ENCODE results near the gene ACOT11. TPM values are rescaled to one million over a fixed set of nuclear protein-coding genes. Genes with fewer than 3 reads are reported as not detected.
"Not testable (repeated sequence)": the region's sequence is repeated elsewhere in the genome, so short reads cannot be mapped to it uniquely, and the experiment has no call there.

Gene ACOT11
- total and polyA plus RNA-seq, 4 donors = 2.8 to 13.5 (median 7.9) TPM

DNA sequence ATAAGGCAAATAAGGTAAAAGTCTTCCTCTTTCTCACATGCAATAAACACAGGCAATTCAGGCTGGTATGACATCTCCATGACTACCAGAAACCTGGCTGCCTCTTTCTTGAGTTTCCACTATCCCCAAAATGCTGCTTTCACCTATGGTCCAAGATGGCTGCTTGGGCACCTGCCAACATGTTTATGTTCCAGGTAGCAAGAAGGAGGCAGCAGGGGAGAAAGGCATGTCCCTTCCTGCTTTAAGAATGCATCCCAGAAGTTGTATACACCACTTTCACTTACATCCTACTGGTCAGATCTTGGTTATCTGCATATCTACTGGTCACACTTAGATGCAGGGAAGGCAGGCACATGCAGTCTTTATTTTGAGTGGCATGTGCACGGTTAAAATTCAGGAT, 19.4 kb upstream of the ACOT11 start:
- Histone ChIP-seq H3K9ac (ENCODE audit: insufficient read depth in 1 of 2, low read length in 2 of 2) (no peak overlapping the region), H3K4me1 (ENCODE audit: control insufficient read depth in 5 of 5, insufficient read depth in 5 of 5, low read length in 5 of 5) (no peaks in the 10 kb centered on the region), H3K4me3 (no peak overlapping the region), H3K36me3 (ENCODE audit: control insufficient read depth in 4 of 4, insufficient read depth in 4 of 4, low read length in 4 of 4) (no peaks in the 10 kb centered on the region), H3K27me3 (ENCODE audit: control insufficient read depth in 3 of 3, insufficient read depth in 3 of 3, low read length in 2 of 3) (no peaks in the 10 kb centered on the region), H3K27ac (ENCODE audit: low read depth in 1 of 2, low read length in 1 of 2) (no peak overlapping the region), H3K9me3 (ENCODE audit: control insufficient read depth in 4 of 4, insufficient read depth in 3 of 4, low read length in 3 of 4) (no peaks in the 10 kb centered on the region)
- WGBS, 2 donors = 79 to 100% methylated on average over 1 of the region's 1 CpG
- ATAC-seq (ENCODE audit: insufficient read depth, low FRiP score) (no peak), DNase-seq (no peak)
- TF ChIP-seq, protein P1, sequence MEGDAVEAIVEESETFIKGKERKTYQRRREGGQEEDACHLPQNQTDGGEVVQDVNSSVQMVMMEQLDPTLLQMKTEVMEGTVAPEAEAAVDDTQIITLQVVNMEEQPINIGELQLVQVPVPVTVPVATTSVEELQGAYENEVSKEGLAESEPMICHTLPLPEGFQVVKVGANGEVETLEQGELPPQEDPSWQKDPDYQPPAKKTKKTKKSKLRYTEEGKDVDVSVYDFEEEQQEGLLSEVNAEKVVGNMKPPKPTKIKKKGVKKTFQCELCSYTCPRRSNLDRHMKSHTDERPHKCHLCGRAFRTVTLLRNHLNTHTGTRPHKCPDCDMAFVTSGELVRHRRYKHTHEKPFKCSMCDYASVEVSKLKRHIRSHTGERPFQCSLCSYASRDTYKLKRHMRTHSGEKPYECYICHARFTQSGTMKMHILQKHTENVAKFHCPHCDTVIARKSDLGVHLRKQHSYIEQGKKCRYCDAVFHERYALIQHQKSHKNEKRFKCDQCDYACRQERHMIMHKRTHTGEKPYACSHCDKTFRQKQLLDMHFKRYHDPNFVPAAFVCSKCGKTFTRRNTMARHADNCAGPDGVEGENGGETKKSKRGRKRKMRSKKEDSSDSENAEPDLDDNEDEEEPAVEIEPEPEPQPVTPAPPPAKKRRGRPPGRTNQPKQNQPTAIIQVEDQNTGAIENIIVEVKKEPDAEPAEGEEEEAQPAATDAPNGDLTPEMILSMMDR (IDR thresholded peaks at IDR 0.05; ENCODE audit: control extremely low read depth, extremely low read depth) = no peak

DNA sequence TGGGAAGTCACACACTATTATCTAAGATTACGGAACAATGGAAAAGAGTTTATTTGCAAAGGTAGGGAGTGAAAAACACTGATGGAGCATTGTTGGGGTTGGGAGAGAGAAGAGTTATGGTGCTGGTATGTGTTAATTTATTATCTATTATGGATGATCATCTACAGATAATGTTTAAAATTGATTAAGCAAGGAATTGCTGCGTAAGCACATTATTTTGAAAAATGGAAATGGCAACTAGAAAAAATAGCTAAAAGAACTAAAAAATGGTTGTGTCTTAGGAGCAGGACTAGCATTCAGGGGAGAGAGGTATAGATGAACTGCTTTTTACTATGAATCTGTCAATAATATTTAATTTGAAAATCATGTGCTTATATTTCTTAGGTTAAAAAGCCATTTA, 16.0 kb upstream of the ACOT11 start:
- DNase-seq (no peak), ATAC-seq (ENCODE audit: insufficient read depth, low FRiP score) (no peak)
- Histone ChIP-seq H3K27me3 (ENCODE audit: control insufficient read depth in 3 of 3, insufficient read depth in 3 of 3, low read length in 2 of 3) (no peaks in the 10 kb centered on the region), H3K9me3 (ENCODE audit: control insufficient read depth in 4 of 4, insufficient read depth in 3 of 4, low read length in 3 of 4) (no peaks in the 10 kb centered on the region), H3K9ac (ENCODE audit: insufficient read depth in 1 of 2, low read length in 2 of 2) (no peak overlapping the region), H3K27ac (ENCODE audit: low read depth in 1 of 2, low read length in 1 of 2) (no peak overlapping the region), H3K4me3 (no peak overlapping the region), H3K4me1 (ENCODE audit: control insufficient read depth in 5 of 5, insufficient read depth in 5 of 5, low read length in 5 of 5) (no peaks in the 10 kb centered on the region), H3K36me3 (ENCODE audit: control insufficient read depth in 4 of 4, insufficient read depth in 4 of 4, low read length in 4 of 4) (no peaks in the 10 kb centered on the region)
- TF ChIP-seq, protein P1 (IDR thresholded peaks at IDR 0.05; ENCODE audit: control extremely low read depth, extremely low read depth) = no peak
- whole genome bisulfite sequencing, 2 donors = 88 to 97% methylated on average over 2 of the region's 2 CpGs

DNA sequence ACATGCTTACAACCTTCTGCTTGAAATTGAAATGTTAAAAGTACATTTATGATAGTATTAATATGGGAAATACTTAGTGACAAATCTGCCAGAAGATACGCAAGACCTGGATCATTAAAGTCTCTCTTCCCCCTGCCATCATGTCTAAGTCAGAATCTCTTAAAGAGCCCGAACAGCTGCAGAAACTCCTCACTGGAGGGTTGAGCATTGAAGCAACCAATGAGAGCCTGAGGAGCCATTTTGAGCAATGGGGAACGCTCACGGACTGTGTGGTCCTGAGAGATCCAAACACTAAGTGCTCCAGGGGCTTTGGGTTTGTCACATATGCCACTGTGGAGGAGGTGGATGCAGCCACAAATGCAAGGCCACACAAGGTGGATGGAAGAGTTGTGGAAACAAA, 11.4 kb upstream of the ACOT11 start:
- 86 to 92% methylated on average over 4 of the region's 4 CpGs for WGBS, 2 donors
- not testable (repeated sequence) for H3K4me1 ChIP-seq (ENCODE audit: control insufficient read depth in 5 of 5, insufficient read depth in 5 of 5, low read length in 5 of 5); H3K27ac ChIP-seq (ENCODE audit: low read depth in 1 of 2, low read length in 1 of 2); H3K9me3 ChIP-seq (ENCODE audit: control insufficient read depth in 4 of 4, insufficient read depth in 3 of 4, low read length in 3 of 4); ATAC-seq (ENCODE audit: insufficient read depth, low FRiP score); H3K4me3 ChIP-seq; H3K9ac ChIP-seq (ENCODE audit: insufficient read depth in 1 of 2, low read length in 2 of 2); H3K27me3 ChIP-seq (ENCODE audit: control insufficient read depth in 3 of 3, insufficient read depth in 3 of 3, low read length in 2 of 3); H3K36me3 ChIP-seq (ENCODE audit: control insufficient read depth in 4 of 4, insufficient read depth in 4 of 4, low read length in 4 of 4); DNase-seq

DNA sequence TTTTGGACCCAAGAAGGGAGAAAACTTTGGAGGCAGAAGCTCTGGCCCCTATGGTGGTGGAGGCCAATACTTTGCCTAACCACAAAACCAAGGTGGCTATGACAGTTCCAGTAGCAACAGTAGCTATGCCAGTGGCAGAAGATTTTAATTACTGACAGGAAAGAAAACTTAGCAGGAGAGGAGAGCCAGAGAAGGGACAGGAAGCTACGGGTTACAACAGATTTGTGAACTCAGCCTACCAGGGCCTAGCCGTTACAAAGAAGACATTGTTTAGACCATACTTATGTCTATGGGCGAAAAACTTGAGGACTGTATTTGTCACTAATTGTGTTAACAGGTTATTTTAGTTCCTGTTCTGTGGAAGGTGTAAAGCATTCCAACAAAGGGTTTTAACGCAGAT, 10.4 kb upstream of the ACOT11 start:
- ATAC-seq (ENCODE audit: insufficient read depth, low FRiP score) (no peak), DNase-seq (no peak)
- no peaks in the 10 kb centered on the region for H3K36me3 ChIP-seq (ENCODE audit: control insufficient read depth in 4 of 4, insufficient read depth in 4 of 4, low read length in 4 of 4)
- TF ChIP-seq, protein P1 (IDR thresholded peaks at IDR 0.05; ENCODE audit: control extremely low read depth, extremely low read depth) = no peak
- no peak overlapping the region for H3K9ac ChIP-seq (ENCODE audit: insufficient read depth in 1 of 2, low read length in 2 of 2)
- no peak overlapping the region for H3K27ac ChIP-seq (ENCODE audit: low read depth in 1 of 2, low read length in 1 of 2)
- no peaks in the 10 kb centered on the region for H3K27me3 ChIP-seq (ENCODE audit: control insufficient read depth in 3 of 3, insufficient read depth in 3 of 3, low read length in 2 of 3)
- H3K4me1 ChIP-seq (ENCODE audit: control insufficient read depth in 5 of 5, insufficient read depth in 5 of 5, low read length in 5 of 5) = peaks cover 0 to 7% (median 0%) of the 10 kb centered on the region in 5 donors
- no peak overlapping the region for H3K4me3 ChIP-seq
- WGBS, 2 donors = 53 to 56% methylated on average over 4 of the region's 4 CpGs
- H3K9me3 ChIP-seq (ENCODE audit: control insufficient read depth in 4 of 4, insufficient read depth in 3 of 4, low read length in 3 of 4) = no peaks in the 10 kb centered on the region
